ENCODE data around the gene AGBL1.

DNA sequence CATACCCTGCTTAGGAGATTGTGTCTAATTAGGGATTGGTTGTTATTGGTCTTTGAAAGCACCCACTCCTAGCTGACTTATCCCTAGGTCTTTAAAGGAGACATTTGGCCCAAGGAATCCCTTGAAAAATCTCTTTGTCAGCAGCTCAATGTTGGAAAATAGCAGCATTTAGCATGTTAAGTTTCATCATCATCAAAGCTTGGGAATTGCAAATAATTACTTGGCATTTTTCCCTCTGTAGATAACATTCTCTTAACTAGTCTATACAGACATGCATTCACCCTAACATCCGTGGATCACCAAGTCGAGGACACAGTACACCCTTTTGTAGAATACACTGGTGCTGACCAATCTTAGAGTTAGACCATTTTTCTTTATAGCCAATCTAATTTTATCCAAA is 332.2 kb downstream of the AGBL1 start:
- TF ChIP-seq, protein P1, sequence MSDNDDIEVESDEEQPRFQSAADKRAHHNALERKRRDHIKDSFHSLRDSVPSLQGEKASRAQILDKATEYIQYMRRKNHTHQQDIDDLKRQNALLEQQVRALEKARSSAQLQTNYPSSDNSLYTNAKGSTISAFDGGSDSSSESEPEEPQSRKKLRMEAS (IDR thresholded peaks at IDR 0.05): no peak
- TF ChIP-seq JUND (IDR thresholded peaks at IDR 0.05): no peak
